HepG2 (cell line): ENCODE measurements around the gene AAGAB. TPM values are rescaled to one million over a fixed set of nuclear protein-coding genes. Genes with fewer than 3 reads are reported as not detected.

Experiments used
- ARNTL ChIP-seq: sonication (generic); formaldehyde crosslinking; IDR thresholded peaks from 2 replicates; pipeline ENCODE4 v1.4.0; 2020; ENCODE audit warnings: mild to moderate bottlenecking, missing genetic modification reagents
- CHCHD3 ChIP-seq: sonication (generic); formaldehyde crosslinking; IDR thresholded peaks from 2 replicates; pipeline ENCODE4 v1.8.0; 2022; ENCODE audit warnings: mild to moderate bottlenecking, missing genetic modification reagents, moderate library complexity
- DNMT3B ChIP-seq: conservative IDR thresholded peaks from 2 replicates; pipeline ENCODE4 v1.6.1; 2016; ENCODE audit warnings: missing biosample characterization, control low read depth
- IRF9 ChIP-seq: sonication (generic); formaldehyde crosslinking; IDR thresholded peaks from 2 replicates; pipeline ENCODE4 v1.8.0; 2022; ENCODE audit warnings: missing genetic modification reagents, mild to moderate bottlenecking, borderline replicate concordance
- ISL2 ChIP-seq: sonication (generic); formaldehyde crosslinking; IDR thresholded peaks from 2 replicates; pipeline ENCODE4 v1.5.0; 2020; ENCODE audit warnings: missing genetic modification reagents
- MIER3 ChIP-seq: IDR thresholded peaks from 2 replicates; pipeline ENCODE4 v1.6.1; 2016; ENCODE audit warnings: missing compliant biosample characterization, borderline replicate concordance
- NFYB ChIP-seq: sonication (generic); formaldehyde crosslinking; IDR thresholded peaks from 2 replicates; pipeline ENCODE4 v1.4.0; 2020; ENCODE audit warnings: missing genetic modification reagents
- POGK ChIP-seq: sonication (generic); formaldehyde crosslinking; conservative IDR thresholded peaks from 2 replicates; pipeline ENCODE4 v1.8.0; 2022; ENCODE audit warnings: mild to moderate bottlenecking, moderate library complexity, missing genetic modification reagents
- RXRB ChIP-seq: IDR thresholded peaks from 2 replicates; pipeline ENCODE4 v1.6.1; 2016; ENCODE audit warnings: borderline replicate concordance, missing genetic modification reagents, missing compliant biosample characterization
- TFDP1 ChIP-seq: IDR thresholded peaks from 2 replicates; pipeline ENCODE4 v1.6.1; 2016; ENCODE audit warnings: missing compliant biosample characterization, missing genetic modification reagents, borderline replicate concordance
- ZBTB34 ChIP-seq: sonication (generic); formaldehyde crosslinking; IDR thresholded peaks from 2 replicates; pipeline ENCODE4 v1.8.0; 2022; ENCODE audit warnings: mild to moderate bottlenecking, missing genetic modification reagents
- ZFP41 ChIP-seq: sonication (generic); formaldehyde crosslinking; IDR thresholded peaks from 2 replicates; pipeline ENCODE4 v1.4.0; 2020; ENCODE audit warnings: mild to moderate bottlenecking, missing genetic modification reagents, borderline replicate concordance
- ZFY ChIP-seq: sonication (generic); formaldehyde crosslinking; IDR thresholded peaks from 2 replicates; pipeline ENCODE4 v1.4.0; 2020; ENCODE audit warnings: missing genetic modification reagents
- ZNF138 ChIP-seq: sonication (generic); formaldehyde crosslinking; IDR thresholded peaks from 2 replicates; pipeline ENCODE4 v1.5.0; 2020; ENCODE audit warnings: mild to moderate bottlenecking, low read depth, missing genetic modification reagents
- ZNF235 ChIP-seq: sonication (generic); formaldehyde crosslinking; IDR thresholded peaks from 2 replicates; pipeline ENCODE4 v1.8.1; 2023; ENCODE audit warnings: mild to moderate bottlenecking, missing genetic modification reagents, borderline replicate concordance
- ZNF383 ChIP-seq: sonication (generic); formaldehyde crosslinking; IDR thresholded peaks from 2 replicates; pipeline ENCODE4 v1.4.0; 2020; ENCODE audit warnings: missing genetic modification reagents, mild to moderate bottlenecking, borderline replicate concordance
- ZNF546 ChIP-seq: sonication (generic); formaldehyde crosslinking; conservative IDR thresholded peaks from 2 replicates; pipeline ENCODE4 v1.8.1; 2023; ENCODE audit warnings: mild to moderate bottlenecking, missing genetic modification reagents
- ZNF839 ChIP-seq: sonication (generic); formaldehyde crosslinking; IDR thresholded peaks from 2 replicates; pipeline ENCODE4 v1.4.0; 2020; ENCODE audit warnings: missing genetic modification reagents, mild to moderate bottlenecking, borderline replicate concordance
- polyA plus RNA-seq, 8 experiments: library from polyadenylated mRNA; depleted of rRNA in 3 of 8; stranded (reverse) in 7 of 8; unstranded in 1 of 8; fragments of >200 nt; fragmentation: Illumina TruSeq in 4 of 8; extraction: Trizol in 4 of 8; gene quantifications; 2 replicates each; pipeline versions ENCODE4 v1.2.1 to v1.2.3, GENCODE V29; 2011 to 2016; ENCODE audit warnings: low read depth in 4 of 8, missing spikeins in 1 of 8, mixed read lengths in 1 of 8; ENCODE audit not compliant: insufficient read depth in 1 of 8
- total RNA-seq, 5 experiments: library from RNA; depleted of rRNA; stranded (reverse); fragments of >200 nt; fragmentation: Illumina TruSeq; extraction: Trizol; gene quantifications; 2 replicates each; pipeline ENCODE4 v1.2.3, GENCODE V29; 2016; ENCODE audit warnings: low read depth in 1 of 5
- TF ChIP-seq, protein P1 (sequence below): sonication (generic); formaldehyde crosslinking; IDR thresholded peaks from 2 replicates; pipeline ENCODE4 v1.4.0; 2020; ENCODE audit warnings: missing genetic modification reagents
- TF ChIP-seq, protein P2 (sequence below): sonication (generic); formaldehyde crosslinking; IDR thresholded peaks from 2 replicates; pipeline ENCODE4 v1.5.1; 2020; ENCODE audit warnings: missing genetic modification reagents, mild to moderate bottlenecking, borderline replicate concordance

The AAGAB gene
- total and polyA plus RNA-seq, 2 of the 13 experiments (the other 11 are each of a cell fraction or from before 2014, with no cell fraction given): 8.0 to 34.9 TPM

DNA sequence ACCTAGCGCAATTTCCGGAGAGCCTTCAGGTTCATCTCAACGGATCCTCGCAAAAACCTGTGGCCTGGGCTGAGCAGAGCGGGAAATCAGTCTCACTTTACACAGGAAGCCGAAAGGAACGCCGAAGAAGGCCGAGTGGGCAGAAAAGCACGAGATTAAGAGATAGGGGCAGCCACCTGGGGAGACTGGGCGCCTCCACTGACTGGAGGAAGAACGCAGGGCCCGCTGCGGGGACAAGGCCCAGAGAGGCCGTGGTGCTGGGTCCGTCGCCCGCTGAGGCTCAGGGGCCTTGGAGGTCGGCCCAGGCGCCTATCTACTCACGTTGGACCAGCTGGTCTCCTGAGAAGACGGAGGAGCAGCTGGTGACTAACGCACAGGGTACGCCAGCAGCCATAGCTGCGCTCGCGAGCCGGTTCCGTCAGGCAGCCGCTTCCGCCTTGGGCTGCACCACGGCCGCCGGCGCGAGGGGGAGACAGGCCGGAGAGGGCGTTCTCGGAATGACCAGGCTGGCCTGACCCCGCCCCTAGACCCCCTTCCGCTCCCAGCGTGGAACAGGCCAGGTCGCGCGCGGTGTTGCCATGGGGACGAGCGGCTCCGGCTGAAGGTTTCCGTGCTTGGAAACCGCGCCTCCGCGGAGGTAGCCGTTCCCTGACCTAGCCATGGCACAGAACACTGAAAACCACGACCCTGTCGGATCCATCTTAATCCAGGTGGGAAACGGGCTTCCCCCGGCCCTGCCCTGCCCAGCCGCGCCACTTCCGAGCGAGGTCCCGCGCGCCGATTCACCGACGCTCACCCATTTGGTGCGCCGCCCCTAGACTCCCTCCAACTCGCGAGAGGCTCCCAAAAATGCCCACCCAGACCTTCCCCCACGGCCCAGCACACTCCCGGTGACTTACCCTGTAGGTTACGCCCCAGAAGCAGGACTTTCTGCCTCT, at the start of gene AAGAB, which contains the start of gene IQCH (continued):
- peak; percentile 91 for TF ChIP-seq POGK
- no peak for TF ChIP-seq ZNF839 (CRISPR knock-in tag)
- TF ChIP-seq TFDP1: 0 out of 2 replicates have a peak, but pooled peaks have one; percentile 67
- TF ChIP-seq NFYB: peak; percentile 68
- peak; percentile 77; the same call in 1 of the 2 replicates for TF ChIP-seq IRF9 (CRISPR knock-in tag)
- no peak for TF ChIP-seq ZNF546
- TF ChIP-seq MIER3 (CRISPR knock-in tag): peak; percentile 73; the same call in 1 of the 2 replicates
- TF ChIP-seq, protein P1, sequence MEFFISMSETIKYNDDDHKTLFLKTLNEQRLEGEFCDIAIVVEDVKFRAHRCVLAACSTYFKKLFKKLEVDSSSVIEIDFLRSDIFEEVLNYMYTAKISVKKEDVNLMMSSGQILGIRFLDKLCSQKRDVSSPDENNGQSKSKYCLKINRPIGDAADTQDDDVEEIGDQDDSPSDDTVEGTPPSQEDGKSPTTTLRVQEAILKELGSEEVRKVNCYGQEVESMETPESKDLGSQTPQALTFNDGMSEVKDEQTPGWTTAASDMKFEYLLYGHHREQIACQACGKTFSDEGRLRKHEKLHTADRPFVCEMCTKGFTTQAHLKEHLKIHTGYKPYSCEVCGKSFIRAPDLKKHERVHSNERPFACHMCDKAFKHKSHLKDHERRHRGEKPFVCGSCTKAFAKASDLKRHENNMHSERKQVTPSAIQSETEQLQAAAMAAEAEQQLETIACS (CRISPR knock-in tag): peak; percentile 88
- peak; percentile 30 for TF ChIP-seq RXRB (CRISPR knock-in tag)
- peak; percentile 62 for TF ChIP-seq ISL2 (CRISPR knock-in tag)
- TF ChIP-seq, protein P2, sequence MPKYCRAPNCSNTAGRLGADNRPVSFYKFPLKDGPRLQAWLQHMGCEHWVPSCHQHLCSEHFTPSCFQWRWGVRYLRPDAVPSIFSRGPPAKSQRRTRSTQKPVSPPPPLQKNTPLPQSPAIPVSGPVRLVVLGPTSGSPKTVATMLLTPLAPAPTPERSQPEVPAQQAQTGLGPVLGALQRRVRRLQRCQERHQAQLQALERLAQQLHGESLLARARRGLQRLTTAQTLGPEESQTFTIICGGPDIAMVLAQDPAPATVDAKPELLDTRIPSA (CRISPR knock-in tag): 0 out of 2 replicates have a peak, but pooled peaks have one; percentile 31
- 0 out of 2 replicates have a peak, but pooled peaks have one; percentile 26 for TF ChIP-seq DNMT3B (CRISPR knock-in tag)
- no peak for TF ChIP-seq ZNF383 (CRISPR knock-in tag)
- TF ChIP-seq ZBTB34 (CRISPR knock-in tag): peak; percentile 24; the same call in 1 of the 2 replicates
- peak; percentile 95; the same call in 1 of the 2 replicates for TF ChIP-seq ZNF138 (CRISPR knock-in tag)
- peak; percentile 89 for TF ChIP-seq ZFY (CRISPR knock-in tag)
- TF ChIP-seq ZNF235 (CRISPR knock-in tag): peak; percentile 36; the same call in 1 of the 2 replicates
- peak; percentile 63; the same call in 1 of the 2 replicates for TF ChIP-seq ZFP41 (CRISPR knock-in tag)
- peak; percentile 54; the same call in 1 of the 2 replicates for TF ChIP-seq CHCHD3 (CRISPR knock-in tag)
- TF ChIP-seq ARNTL (CRISPR knock-in tag): peak; percentile 51; the same call in 1 of the 2 replicates
